22Rv1 (cell line): Measurements from ENCODE around the gene HDAC2.
"Not testable (repeated sequence)": the region's sequence is repeated elsewhere in the genome, so short reads cannot be mapped to it uniquely, and the experiment has no call there.

ENCODE experiments used
- CTCF ChIP-seq: fragments of 450-650 bp; IDR thresholded peaks from 2 replicates; pipeline ENCODE4 v1.5.1; 2017; ENCODE audit warnings: mild to moderate bottlenecking
- ZFX ChIP-seq: fragments of 450-650 bp; IDR thresholded peaks from 2 replicates; pipeline ENCODE4 v1.6.1; 2017; ENCODE audit warnings: antibody characterized with exemption, borderline replicate concordance

DNA sequence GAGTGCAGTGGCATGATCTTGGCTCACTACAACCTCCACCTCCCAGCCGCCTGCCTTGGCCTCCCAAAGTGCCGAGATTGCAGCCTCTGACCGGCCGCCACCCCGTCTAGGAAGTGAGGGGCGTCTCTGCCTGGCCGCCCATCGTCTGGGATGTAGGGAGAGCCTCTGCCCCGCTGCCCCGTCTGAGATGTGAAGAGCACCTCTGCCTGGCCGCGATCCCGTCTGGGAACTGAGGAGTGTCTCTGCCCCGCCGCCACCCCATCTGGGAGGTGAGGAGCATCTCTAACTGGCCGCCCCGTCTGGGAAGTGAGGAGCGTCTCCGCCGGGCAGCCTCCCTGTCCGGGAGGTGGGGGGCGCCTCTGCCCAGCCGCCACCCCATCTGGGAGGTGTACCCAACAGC lies 39.0 kb downstream of the HDAC2 start:
- TF ChIP-seq ZFX, CTCF: not testable (repeated sequence)
